ENCODE results near the gene ZNRD2.
A peak's percentile ranks its signal among the peaks of the same experiment; 100 is the strongest.

The ZNRD2 gene

DNA sequence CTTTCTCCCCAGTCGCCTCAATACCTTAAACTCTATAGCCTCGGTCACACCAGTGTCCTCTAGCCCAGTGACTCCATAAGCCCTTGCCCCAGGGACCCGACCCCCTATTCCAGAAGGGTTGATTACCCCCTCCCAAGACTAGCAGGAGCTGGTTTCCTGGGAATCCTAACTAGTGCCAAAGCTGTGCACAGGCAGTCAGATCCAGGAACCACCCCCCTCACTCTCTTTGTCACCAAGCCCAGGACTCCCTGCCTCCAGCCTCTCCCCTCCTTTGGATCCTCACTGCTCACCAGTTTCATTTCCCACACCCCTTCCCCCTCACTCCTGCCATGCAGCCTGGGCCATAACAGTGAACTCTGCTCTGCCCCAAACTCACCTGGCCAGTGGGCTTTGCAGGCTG lies 21.9 kb upstream of the ZNRD2 start:
- no peak for TF ChIP-seq CTCF (IDR thresholded peaks at IDR 0.05)
- no peaks in the 10 kb centered on the region for H3K9me3 Mint-ChIP-seq
- H3K27me3 Mint-ChIP-seq (ENCODE audit: low read depth, poor library complexity) = peaks cover 85% of the 10 kb centered on the region
- H3K27ac Mint-ChIP-seq = no peak overlapping the region
- peaks cover 74% of the 10 kb centered on the region for H3K4me1 Mint-ChIP-seq
- no peak for DNase-seq
- peaks cover 5% of the 10 kb centered on the region for H3K36me3 Mint-ChIP-seq (ENCODE audit: low read depth)
- peak overlapping the region; percentile 16 for H3K4me3 Mint-ChIP-seq

GRCh38 chr11:65549096-65549495 lies 21.2 kb upstream of the ZNRD2 start:
- peaks cover 83% of the 10 kb centered on the region for H3K27me3 Mint-ChIP-seq (ENCODE audit: low read depth, poor library complexity)
- H3K36me3 Mint-ChIP-seq (ENCODE audit: low read depth) = peaks cover 5% of the 10 kb centered on the region
- no peak for TF ChIP-seq CTCF (IDR thresholded peaks at IDR 0.05)
- peaks cover 69% of the 10 kb centered on the region for H3K4me1 Mint-ChIP-seq
- no peak for DNase-seq
- H3K9me3 Mint-ChIP-seq = no peaks in the 10 kb centered on the region
- H3K27ac Mint-ChIP-seq = no peak overlapping the region
- H3K4me3 Mint-ChIP-seq = no peak overlapping the region

DNA sequence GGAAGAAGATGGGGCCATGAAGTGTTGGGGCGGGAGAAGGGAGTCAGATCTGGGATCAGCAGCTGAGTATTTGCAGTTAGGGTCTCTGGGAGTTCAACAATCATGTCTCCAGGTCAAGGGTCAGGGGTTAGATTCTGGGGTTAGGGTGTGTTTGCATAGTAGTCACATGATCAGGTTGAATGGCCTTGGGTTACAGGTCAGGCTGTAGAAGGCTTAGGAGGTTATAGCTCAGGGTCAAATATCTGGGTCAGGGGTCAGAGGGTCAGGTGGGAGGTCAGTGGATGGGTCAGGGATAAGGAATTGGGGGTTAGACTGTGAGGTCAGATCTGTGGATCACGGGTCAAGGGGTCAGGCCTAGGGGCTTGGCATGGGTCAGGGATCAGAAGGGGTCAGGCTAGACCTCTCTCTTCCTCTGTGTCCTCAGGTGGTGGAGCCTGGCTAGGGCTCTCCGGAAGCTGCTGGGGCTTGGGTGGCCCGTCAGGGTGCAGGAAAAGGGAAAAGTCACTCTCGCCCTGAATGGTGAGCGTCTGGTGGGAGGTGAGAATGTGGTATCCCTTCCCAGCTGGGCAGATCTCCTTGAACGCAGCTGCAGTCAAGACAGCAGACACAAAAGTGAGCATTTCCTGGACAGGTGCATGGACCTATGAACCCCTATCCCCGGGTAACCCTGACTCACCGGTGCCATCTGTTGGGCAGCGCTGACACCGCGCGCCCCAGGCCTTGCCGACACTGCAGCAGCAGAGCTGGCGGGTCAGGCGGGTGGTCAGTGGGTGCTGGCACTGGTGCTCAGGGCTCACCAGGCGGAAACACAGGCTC lies 18.5 kb upstream of the ZNRD2 start:
- peaks cover 73% of the 10 kb centered on the region for H3K27me3 Mint-ChIP-seq (ENCODE audit: low read depth, poor library complexity)
- peaks cover 71% of the 10 kb centered on the region for H3K4me1 Mint-ChIP-seq
- peaks cover 5% of the 10 kb centered on the region for H3K36me3 Mint-ChIP-seq (ENCODE audit: low read depth)
- H3K27ac Mint-ChIP-seq = no peak overlapping the region
- TF ChIP-seq CTCF (IDR thresholded peaks at IDR 0.05) = peak; percentile 31
- DNase-seq = peak; percentile 62
- no peaks in the 10 kb centered on the region for H3K9me3 Mint-ChIP-seq
- H3K4me3 Mint-ChIP-seq = no peak overlapping the region

DNA sequence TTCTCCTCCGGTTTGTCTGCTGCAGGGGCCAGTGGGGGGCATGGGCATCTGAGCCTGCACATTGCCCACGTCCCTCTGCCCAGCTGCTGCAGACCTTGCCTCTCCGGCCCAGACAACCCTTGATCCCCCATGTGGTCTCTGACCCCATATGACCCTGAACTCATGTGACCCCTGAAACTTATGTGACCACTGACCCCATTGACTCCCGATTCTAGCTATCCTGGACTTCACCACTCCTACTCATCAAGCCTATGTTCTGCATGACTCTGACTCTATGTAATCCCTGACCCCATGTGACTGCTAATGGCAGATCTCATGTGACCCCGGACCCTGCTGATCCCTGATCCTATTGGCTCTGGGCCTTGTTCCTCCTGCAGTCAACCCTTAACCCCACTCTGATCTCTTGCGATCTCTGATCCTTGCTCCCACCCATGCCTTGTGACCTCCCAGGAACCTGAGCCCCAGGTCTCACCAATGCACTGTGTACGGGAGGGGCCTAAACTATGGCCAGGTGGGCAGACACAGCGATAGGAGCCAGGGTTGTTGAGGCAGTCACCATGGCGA lies 17.8 kb upstream of the ZNRD2 start:
- H3K4me3 Mint-ChIP-seq = no peak overlapping the region
- TF ChIP-seq CTCF (IDR thresholded peaks at IDR 0.05) = no peak
- peaks cover 66% of the 10 kb centered on the region for H3K27me3 Mint-ChIP-seq (ENCODE audit: low read depth, poor library complexity)
- peak overlapping the region; percentile 74 for H3K27ac Mint-ChIP-seq
- H3K4me1 Mint-ChIP-seq = peaks cover 76% of the 10 kb centered on the region
- no peaks in the 10 kb centered on the region for H3K9me3 Mint-ChIP-seq
- DNase-seq = no peak
- peaks cover 5% of the 10 kb centered on the region for H3K36me3 Mint-ChIP-seq (ENCODE audit: low read depth)

DNA sequence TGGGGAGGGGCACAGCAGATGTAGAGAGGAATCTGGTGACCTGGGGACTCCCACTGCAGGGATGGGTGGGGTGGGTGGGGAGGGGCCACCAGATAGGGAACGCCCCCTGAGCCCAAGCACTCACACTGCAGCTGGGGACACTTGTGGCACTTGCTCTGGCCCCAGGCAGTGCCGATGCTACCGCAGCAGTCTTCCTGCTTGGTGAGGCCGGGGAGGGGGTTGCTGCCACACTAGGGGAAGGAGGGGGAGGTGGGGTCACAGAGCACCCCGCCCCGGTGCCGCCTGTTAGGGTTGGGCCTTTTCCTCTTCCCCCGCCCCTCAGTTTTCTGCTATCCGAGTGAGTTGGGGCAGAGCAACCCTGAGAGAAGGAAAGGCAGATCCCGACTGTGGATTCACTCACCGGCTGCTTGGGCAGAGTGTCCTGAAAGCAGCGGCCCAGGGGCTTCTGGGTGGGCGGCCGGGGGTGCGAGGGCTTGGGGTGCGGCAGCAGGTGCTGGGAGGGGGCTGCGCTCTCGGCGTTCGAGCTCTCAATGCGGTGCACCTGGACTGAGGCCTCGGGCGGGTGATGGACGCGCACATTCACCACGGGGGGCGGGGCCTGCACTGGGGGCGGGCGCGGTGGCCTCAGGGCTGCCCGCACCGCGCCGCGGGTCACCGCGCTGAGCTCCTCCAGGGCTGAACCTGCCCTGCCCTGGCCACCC lies 16.8 kb upstream of the ZNRD2 start:
- Mint-ChIP-seq H3K27me3 (ENCODE audit: low read depth, poor library complexity) (peaks cover 56% of the 10 kb centered on the region), H3K36me3 (ENCODE audit: low read depth) (peaks cover 5% of the 10 kb centered on the region), H3K4me1 (peaks cover 68% of the 10 kb centered on the region), H3K27ac (no peak overlapping the region), H3K9me3 (no peaks in the 10 kb centered on the region), H3K4me3 (no peak overlapping the region)
- no peak for TF ChIP-seq CTCF (IDR thresholded peaks at IDR 0.05)
- peak; percentile 65 for DNase-seq
